Pulmonary artery endothelial cell (primary cell): Measurements from ENCODE around the gene TAS1R3. TPM values are rescaled to one million over a fixed set of nuclear protein-coding genes. Genes with fewer than 3 reads are reported as not detected.
"Not testable (repeated sequence)": the region's sequence is repeated elsewhere in the genome, so short reads cannot be mapped to it uniquely, and the experiment has no call there.

ENCODE experiments used
- DNase-seq: peaks from one replicate; pipeline ENCODE4 v3.0.0-alpha.2; 2011; ENCODE audit warnings: low read depth, low spot score
- total RNA-seq: library from RNA; depleted of rRNA; stranded (reverse); fragments of >200 nt; gene quantifications from 2 replicates; pipeline ENCODE4 v1.2.3, GENCODE V29; 2014

TAS1R3 gene
- total RNA-seq, 1 donor from 2014 or later = 0.13 TPM

DNA sequence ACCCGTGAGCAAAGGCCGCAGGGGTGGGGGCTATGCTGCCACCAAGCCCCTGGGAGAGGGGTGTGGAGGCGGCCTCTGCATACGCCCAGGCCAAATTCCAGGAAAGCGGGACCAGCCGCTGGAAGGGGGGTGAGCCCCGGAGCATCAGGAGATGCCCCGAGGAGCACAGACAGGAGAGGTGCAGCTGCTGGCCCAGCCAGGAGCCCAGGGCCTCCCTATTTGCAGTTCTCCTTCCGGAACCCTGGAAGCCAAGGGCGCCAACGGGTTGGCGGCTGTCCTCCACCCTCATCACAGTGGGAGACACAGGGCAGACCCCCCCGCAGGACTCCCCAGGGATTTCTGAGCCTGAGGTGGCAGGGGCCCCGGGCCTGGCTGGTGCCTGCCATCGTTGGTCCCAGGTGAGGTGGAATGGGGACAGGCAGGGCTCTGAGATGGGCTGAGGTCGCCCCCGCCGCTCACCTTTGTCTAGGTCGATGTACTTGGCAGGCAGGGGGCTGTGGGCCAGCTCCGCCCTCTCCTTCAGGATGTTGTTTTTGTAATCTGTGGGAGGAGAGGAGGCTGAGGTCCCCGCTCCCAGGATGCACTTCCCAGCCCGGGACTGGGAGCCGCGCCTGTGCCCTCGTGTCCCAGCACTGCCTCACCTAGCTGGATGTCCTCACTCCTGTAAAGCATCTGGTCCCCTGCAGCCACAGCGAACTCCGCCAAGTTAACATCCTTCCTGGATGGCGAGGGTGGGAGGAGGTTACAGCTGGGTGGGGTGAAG is 22.5 kb downstream of the TAS1R3 start:
- no peak for DNase-seq

DNA sequence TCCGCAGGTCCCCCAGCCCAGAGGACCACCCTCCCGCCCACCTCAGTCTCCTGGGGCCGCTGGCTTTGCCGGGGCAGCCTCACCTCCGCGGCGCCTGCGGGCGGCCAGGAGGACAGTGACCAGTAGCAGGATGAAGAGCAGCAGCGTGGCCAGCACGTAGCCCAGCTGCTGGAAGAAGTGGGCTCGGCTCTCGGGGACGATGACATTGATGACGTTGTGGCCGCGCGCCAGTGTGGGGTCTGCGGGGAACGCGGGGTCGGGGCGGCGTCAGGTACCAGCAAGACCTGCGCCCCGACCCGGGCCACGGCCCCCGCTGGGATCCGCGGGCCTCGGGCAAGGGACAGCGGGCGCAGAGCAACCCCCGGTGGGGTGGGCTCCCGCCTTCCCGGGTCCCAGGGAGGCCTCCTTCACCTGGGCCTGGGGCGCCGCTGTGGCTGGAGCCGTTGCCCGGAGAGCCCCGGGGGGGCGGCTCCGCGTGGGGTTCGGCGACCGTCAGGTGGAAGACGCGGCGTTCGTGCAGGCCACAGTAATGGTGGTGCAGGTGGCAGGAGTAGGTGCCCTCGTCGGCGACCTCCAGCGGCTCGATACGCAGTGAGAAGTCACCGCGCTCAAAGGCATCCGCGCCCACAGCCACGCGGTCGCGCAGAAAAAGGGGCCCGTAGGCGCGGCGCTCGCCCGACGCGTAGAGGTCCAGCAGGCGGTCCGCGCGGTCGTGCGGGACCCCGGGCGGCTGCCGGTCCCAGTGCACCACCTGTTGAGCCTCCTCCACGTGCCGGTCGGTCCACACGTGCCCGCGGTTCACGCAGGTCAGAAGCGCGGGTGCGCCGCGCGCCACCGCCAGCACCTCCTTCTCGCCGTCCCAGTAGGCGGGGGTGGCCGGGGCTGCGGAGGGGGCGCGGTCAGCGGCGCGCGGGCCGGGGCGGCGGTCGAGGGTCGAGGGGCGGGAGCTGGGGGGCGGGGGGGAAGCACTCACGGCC is 23.5 kb downstream of the TAS1R3 start:
- no peak for DNase-seq

DNA sequence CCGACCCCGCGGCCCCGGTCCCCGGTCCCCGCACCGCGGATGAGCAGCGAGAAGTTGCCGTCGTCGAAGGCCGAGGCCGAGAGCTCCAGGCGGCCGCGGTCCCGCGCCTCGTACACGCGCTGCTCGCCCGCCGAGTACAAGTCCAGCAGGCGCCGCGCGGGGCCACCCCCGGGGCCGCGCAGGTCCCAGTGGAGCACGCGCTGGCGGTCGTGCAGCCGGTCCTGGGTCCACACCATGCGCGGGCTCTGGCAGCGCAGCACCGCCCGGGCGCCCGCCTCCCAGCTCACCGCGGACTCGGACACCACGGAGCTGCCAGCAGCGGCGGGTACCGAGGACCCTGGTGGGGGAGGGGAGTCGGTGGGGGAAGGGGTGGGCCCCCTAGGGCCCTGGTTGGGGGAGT is 24.3 kb downstream of the TAS1R3 start:
- no peak for DNase-seq

DNA sequence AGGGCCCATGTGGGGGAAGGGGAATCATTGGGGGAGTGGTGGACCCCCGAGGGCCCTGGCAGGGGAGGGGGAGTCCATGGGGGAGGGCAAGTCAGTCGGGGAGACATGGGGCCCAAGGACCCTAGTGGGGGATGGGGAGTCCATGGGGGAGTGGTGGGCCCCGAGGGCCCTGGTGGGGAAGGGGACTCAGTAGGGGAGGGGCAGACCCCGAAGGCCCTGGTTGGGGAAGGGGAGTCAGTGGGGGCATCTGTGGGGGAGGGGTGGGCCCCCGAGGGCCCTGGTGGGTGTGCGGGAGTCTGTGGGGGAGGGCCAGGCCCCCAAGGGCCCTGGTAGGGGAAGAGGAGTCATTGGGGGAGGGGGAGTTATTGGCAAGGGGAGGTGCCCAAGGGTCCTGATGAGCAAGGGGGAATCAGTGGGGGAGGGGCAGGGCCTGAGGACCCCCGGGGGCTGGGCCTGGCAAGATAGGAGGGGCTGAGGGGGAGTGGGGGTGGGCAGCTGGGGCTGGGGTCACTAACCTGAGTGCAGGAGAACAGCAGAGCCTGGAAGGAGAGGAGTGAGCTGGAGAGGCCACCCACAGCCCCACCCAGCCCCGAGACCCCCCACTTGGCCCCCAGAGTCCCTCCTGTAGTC is 25.2 kb downstream of the TAS1R3 start:
- no peak for DNase-seq

DNA sequence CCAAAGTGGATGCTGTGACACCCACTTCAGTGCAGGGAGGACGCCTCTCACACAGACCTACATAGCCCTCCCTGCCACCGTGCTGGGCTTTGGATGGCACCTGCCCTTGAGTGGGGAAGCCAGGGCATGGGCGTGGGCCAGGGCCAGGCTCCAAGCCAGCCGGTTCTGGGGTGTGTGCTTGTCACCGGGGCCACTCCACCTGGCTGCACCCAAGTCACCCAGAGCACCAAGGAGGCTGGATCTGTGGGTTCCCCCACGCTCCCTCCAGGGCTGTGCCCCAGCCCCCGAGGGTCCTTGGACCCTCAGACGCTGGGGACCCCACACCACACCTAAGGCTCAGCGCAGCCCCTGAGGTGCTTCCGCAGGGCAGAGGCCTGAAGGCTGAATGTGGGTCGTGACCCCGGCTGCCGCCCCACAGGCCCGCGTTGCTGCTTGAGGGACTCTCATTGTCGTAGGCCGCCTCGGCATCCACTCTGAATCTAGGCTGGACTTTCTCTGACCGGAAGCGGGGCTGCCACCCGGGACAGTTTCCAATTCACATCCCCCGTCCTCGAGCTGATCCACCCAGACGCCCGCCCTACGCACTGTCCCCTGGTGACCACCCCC is 25.8 kb downstream of the TAS1R3 start:
- DNase-seq = no peak

DNA sequence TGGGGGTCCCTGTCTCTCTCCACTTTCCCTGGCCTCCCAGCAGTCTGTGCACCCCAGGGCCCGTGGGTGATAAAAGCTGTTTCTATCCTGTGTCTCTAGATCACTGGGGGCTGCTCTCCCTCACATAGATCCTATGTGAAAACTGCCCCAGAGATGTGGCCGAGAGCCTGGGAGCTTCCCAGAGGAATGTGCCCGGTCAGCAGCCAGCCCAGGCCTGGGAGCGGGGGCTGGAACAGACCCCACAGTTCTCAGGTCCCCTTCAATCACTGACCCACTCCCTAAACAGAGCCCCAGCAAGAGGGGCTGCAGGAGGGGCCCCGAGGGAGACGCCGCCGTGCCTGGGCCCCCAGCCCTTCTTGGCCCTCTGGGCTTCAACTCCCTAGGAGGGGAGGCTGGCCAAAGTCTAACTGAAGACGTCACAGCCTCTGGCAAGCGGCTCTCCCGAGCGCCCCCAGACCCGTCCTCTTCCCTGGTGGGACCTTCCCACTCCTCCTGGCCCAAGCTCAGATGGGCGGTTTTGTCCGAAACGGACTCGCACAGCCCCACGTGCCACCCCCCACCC is 26.9 kb downstream of the TAS1R3 start:
- DNase-seq = no peak

DNA sequence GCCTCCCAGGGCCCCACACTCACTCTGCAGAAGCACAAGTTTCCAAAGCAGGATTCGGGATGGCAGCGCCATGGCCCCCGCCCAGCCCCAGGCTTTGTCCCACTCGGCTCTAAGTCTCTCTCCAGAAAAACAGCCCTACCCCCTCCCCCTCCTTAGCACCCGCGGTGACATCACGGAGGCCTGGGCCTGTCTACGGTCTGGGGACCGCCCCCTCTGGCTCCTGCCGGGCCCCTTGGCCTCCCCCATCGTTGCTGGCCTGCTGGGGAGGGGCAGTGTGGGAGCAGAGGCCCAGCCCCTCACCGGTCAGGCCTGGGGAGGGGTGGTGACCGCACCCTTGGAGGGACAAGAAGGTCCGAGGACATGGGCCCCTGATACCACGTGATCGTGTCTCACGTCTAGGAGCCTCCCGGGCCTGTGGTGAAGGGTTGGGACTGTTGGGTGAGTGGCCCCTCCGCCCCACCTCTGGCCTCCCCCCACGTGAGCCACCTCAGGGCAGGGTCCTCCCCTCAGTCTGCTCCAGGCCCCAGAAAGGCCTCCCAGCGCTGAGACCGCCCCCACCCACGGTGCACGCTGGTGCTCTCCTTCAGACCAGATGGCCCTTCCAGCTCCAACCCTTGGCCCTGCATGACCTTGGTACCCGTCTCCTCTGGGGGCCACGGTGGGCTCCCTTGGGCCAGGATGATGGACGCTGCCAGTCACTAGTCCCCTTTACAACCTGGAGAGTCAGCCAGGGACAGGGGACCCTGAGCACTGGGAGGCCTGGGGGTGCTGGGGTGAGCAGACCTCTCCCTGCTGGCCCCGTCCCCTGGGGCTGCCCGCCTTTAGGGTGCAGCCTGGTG is 27.6 kb downstream of the TAS1R3 start, which contains the start of gene MXRA8:
TSS of gene MXRA8 (minus strand) at position 123 of the 839 bp plus-strand sequence. CDS start at position 72, 51 bp downstream.
- no peak for DNase-seq

DNA sequence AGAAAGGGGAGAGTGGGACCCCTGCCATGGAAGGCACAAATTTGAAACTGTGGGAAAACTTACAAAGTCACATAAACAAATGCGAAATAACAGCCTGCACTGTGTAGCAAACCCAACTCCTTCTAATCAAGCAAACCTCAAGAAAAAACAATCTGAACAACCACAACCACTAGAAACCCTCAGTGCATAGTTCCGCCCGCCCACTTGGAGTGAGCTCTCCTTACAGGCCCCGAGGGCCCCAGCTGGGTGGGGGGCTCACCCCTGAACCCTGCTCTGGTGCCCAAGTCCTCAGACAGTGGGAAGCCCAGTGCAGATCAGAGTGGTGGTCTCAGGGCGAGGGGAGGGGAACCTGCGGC is 28.2 kb downstream of the TAS1R3 start:
- no peak for DNase-seq

DNA sequence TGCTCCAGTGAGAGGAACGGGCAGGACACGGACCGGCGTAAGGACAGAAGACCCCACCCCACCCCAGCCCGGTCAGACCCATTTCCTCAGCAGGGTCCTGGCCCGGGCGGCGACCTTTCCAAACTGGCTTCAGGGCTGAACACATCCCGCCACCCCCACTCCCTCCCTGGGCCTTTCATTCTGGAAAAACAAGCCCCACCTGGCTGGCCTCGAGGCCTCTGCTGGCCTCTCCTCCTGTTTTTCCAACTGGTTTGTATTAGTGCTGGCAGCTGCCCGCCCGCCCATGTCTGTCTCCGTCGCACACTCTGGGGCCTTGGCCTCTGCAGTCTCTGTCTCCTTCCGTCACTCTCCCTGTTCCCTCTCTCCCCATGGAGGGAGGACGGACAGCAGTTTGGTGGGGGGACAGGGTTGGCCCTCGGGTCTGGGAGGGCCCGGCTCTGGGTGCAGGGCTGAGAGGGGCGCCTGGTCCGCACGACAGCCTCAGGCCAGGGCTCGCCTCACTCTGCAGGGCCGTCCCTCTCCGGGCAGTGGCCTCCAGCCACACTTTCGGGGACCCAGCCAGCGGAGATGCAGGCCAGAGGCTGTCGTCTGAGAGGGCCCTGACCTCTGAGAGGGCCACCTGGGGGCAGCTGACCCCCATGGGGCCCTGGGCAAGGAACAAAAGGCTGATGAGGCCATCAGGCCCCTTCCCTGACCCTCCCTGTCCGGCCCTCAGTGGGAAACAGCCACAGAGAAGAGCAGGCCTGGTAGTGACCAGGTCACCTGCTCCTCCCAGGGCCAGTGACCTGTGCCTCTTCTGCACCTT is 28.8 kb downstream of the TAS1R3 start:
- no peak for DNase-seq

DNA sequence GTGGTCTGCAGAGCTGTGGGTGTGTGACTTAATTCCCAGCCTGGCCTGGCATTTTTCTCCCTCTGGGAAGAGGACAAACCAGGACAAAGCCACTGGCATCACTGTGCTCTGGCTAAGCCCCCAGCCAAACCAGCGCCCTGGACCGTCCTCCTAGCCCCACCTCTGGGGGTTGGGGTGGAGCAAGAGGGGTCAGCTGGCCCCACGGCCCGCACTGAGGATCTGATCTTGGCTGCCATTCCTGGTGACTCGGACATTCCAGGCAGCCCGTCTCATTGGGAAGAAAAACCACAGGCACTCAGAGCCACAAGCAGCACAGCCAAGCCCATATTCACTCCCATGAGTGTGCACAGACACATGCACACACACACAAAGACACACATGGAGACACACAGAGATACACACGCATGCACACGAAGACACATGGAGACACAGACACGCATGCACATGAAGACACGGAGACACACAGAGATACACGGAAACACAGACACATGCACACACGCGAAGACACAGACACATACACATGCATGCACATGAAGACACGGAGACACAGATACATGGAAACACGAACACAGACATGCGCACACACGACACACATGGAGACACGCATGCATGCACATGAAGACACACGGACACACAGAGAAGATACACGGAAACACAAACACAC is 29.6 kb downstream of the TAS1R3 start:
- no peak for DNase-seq

DNA sequence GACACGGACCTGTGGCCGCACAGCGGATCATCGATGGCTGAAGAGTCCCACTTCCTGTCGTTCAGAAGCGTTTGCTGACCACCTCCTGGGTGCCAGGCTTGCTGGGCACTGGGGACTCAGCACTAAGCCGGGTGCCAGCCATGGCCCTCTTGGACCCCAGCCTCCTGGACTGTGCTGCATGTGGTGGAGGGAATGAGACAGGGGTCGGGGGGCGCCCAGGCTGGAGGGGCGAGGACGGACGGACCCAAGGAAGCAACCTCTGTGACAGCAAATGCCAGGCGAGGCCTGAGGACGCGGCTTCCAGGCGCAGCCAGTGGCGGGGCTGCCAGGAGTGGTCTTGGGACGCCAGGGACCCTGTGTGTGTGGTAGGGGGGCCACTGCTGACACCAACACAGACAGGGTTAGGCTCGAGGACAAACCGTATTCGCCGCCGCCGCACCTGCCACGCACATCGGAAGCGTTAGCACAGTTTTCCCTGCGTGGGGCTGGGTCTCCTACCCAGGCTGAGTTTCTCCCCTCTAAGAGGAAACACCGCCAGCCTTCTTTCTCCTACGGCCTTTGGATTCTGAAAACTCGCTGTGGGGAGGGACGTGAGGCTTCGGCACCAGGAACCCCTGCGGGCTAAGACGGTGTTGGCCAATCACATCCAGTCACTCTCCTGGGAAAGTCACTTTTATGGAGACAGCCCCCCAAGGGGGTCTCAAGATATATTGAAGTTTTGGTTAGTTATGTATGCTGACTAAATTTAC is 30.3 kb downstream of the TAS1R3 start:
- DNase-seq = no peak

DNA sequence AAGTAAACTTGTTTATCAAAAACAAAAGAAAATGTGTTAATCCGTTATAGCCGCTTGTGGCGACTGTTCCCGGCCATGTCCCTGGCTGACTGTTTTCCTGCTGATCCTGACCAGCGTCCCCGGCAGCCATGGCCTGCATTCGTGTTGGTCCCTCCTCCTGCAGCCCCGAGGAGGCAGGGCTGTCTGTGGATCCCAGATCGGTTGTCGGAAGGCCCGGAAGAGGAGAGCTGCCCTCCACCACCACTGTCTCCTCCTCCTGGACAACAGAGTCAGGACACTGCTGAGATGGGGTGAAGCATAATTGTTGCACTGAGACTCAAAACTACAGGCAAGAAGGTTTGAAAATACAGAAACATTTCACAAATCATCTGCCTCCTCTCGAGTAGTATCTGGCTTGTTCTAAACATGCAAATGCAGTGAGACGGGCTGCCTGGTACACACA is 30.9 kb downstream of the TAS1R3 start:
- no peak for DNase-seq

DNA sequence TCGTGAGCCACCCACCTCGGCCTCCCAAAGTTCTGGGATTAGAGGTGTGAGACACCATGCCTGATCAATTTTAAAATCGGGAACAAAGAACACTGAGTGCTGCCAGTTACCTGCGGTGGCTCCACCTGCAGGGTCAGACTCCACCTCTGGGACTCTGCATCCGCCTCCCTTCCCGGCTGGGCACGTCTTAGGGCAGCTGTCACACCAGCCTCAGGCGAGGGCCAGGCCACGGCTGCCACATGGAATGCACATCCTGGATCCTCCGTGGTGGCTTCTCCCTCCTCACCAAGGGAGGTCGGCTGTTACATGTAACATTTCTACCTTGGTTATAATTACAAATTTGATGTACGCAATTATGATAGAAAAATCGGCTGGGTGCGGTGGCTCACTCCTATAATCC is 33.2 kb downstream of the TAS1R3 start:
- DNase-seq = no peak

DNA sequence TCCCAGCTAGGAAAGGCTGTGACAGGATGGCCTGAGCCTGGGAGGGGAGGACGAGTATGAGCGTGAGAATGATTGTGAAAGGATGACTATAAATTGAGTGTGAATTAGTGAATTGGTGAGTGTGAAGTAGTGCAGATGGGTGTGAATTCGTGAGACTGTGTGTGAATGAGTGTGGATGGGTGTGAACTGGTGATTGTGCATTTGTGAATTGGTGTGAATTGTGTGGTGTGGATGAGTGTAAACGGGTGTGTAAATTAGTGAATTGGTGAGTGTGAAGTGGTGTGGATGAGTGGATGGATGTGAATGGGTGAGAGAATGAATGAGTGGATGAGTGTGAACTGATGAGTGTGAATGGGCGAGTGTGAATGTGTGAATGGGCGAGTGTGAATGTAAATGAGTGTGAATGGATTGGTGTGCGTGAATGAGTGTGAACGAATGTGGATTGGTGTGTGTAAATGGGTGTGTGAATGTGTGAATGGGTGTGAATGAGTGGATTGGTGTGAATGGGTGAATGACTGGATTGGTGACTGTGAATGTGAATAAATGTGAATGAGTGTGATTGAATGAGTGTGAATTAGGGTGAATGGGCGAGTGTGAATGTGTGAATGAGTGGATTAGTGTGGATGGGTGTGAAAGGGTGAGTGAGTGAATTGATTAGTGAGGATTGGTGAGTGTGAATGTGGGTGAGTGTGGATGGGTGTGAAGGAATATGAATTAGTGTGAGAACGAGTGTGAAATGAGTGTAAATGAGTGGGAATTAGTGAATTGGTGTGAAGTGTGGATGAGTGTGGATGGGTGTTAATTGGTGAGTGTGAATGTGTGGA is 35.0 kb downstream of the TAS1R3 start:
- no peak for DNase-seq

DNA sequence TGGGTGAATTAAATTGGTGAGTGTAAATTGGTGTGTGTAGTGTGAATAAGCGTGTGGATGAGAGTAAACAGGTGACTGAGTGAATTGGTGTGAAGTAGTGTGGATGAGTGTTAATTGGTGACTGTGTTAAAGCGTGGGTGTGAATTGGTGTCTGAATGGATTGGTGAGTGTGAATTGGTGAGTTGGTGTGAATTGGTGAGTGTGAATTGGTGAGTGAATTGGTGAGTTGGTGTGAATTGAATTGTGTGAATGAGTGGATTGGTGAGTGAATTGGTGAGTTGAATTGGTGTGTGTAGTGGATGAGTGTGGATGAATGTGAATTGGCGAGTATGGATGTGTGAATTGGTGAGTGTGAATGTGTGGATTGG is 35.6 kb downstream of the TAS1R3 start:
- no peak for DNase-seq

DNA sequence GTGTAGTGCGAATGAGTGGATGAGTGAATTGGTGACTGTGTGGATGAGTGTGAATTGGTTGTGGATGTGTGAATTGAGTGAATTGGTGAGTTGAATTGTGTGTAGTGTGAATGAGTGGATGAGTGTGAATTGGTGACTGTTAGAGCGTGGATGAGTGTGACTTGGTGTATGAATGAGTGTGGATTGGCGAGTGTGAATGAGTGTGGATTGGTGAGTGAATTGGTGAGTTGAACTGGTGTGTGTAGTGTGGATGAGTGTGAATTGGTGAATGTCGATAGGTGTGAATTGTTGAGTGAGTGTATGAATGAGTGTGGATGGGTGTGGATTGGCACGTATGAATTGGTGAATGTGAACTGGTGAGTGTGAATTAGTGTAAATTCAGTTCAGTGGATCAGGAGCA is 36.2 kb downstream of the TAS1R3 start:
- DNase-seq = no peak

DNA sequence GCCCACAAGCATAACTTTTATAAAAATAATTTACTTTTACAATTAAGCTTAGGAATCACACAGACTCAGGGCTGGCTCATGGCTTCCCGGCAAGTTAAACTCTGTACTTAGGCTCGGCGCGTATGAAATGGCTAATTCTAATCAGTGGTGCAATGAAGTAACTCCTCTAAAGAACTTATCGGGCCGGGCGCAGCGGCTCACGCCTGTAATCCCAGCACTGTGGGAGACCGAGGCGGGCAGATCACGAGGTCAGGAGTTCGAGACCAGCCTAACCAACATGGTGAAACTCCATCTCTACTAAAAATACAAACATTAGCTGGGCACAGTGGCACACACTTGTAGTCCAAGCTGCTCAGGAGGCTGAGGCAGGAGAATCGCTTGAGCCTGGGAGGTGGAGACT is 39.0 kb downstream of the TAS1R3 start:
- not testable (repeated sequence) for DNase-seq
